NOMO-1 treated with dmso at 0.1 percent for 144 hours (cell line): ENCODE measurements around the gene ASB8.

Experiments
- DNase-seq: peaks from one replicate; lab custom pipeline; 2025; ENCODE audit not compliant: unreplicated experiment; lab: John Stamatoyannopoulos, UW

Gene ASB8

DNA sequence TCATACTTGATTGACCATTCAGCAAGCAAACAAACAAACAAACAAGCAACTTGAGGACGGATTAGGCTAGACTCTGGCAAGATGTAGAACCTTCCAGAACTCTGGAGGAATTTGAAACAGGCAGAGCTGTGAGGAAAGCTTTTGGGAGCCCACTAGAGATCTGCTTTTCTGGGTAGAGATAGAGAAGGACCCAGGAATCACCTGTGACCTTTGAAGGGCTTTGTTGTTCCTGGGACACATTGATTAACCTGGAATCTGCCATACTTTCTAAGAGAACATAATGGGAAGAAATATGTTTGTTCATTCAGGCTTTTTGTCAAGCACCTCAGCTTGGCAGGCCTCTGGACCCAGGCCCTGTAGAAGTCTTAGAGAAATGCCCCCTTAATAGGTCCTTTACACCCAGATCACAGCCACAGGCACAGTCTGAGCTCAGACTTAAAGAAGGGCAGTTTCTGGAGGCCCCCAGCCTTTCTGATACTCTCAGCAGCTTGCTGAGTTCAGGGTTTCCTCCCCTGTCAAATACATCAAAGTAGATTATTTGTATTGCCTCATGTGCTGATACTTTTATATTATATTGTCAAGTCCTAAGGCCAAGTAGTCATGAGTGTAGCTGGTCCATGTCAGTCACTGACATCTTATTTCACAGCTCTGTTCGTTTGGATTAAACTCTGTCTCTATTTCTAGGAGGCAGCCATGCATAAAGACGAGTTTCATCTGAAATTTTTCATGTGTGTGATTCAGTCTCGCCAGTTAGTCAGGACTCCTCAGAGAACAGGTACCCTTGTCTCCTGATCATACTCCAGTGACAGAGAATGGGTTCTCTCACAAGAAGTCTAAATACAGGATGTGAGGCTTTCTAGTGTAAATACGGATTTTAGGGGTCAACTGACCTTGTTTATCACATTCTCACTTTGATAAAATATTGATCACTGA is 50.4 kb downstream of the ASB8 start:
- no peak for DNase-seq

DNA sequence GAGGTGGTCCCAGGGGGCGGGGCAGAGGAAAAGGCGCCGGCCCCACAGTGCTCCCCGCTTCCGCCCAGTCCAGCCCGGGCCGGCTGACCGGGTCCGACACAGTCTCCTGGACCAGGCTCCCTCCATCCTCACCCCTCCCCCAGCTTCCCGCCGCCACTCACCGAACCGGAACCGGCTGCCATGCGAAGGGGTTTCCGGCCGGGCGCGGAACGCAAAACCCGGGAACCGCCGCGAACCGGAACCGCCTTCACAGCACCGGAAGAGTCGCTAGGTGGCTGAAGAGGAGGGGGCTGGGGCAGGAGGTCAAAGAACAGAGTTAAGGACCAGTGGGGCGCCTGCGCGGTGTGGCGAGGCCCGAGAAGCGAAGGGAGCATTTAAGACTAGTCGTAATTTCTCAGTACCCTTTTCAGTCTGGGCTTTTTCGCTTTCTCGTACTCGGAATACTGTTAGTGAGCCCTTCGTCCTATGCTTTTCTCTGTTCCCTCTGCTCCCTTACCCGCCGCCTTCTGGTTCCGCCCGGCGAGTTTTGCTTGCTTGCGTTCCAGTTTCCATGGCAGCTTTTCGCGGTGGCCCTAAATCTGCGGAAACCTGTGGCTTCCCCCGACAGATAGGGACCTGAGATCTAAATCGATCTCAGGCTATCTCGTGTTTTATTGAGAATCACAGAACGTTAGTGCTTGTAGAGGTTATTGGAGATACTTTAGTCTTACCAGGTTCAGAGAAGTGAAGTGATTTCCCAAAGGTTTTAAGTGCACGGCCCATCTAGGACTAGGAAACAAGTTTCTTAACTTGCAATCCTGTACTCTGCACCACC is 51.2 kb downstream of the ASB8 start, which contains the start of gene SENP1:
SENP1 (minus strand) TSS at position 213 of the 814 bp plus-strand sequence. CDS start 4,607 bp downstream, outside the sequence.
- DNase-seq = peak; percentile 88

DNA sequence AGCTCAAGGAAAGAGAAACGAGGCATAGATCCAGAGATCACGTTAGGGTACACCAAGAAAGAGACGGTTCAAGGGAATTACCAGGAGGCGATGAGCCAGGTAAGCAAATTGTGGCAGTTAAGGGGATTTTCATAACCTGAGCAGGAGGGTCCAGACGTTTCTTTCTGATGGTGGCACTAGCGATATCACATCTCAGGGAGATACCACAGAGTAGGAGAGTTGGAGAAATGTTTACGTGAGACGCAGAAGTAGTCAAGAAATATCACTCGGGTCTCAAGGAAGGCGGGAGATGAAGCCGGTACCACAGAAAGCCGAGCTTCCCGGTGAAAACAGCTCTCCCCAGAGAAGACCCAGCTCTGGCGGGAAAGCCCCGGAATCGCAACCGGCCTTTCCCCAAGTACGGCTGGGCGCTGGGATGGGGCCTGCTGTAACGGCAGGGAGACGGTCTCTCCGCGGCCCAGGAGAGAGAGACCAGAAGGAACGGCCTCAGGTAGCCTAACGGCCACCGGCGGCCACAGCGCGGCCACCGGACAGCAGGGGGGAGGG is 51.9 kb downstream of the ASB8 start:
- no peak for DNase-seq

DNA sequence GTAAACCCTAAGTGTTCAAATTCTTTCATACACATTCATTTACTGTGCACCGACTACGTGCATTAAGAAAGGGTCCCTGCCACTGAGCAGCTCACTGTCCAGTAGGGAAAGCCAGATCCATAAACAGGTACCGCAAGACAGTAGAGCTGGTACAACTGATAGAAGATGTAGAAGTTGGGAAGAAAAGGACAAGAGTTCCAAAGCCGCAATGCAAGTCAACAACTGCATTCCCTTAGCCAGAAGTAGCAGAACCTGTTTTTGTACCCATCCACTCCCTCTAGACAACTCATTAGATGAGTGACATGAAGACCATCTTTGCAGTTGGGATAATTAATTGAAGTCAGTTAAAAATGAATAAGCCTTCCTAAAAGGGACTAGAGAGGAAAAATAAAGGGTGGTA is 52.8 kb downstream of the ASB8 start:
- no peak for DNase-seq
